A549 (cell line): ENCODE results near the gene TAF13. TPM values are rescaled to one million over a fixed set of nuclear protein-coding genes. Genes with fewer than 3 reads are reported as not detected.
A peak's percentile ranks its signal among the peaks of the same experiment; 100 is the strongest.

Experiments used
- ATAC-seq, 2 experiments: fragments of 200-7000 bp in 1 of 2; fragments of >200 bp in 1 of 2; cut with Nextera tagmentation in 1 of 2; cut with Tn5 transposase in 1 of 2; 3 replicates each; pipeline versions ENCODE4 v1.8.0 to v1.9.1; 2018 to 2020; ENCODE audit warnings: mild to moderate bottlenecking in 1 of 2, moderate library complexity in 1 of 2
- CTCF ChIA-PET: fragments of 300-600 bp; sonication (Branson Sonifier 250); formaldehyde crosslinking; extraction: SDS; loops from one replicate; lab custom pipeline; 2021; ENCODE audit warnings: antibody characterized with exemption, inconsistent platforms; lab: Yijun Ruan, JAX
- POLR2A ChIA-PET: fragments of 350-600 bp; formaldehyde crosslinking; extraction: SDS; loops from one replicate; lab custom pipeline; 2021; ENCODE audit warnings: antibody characterized with exemption, inconsistent platforms; lab: Yijun Ruan, JAX
- DNase-seq, 2 experiments: peaks; one replicate each; pipeline versions ENCODE4 v3.0.0 to v3.0.0-alpha.2; 2011 to 2016; ENCODE audit warnings: low read depth in 1 of 2, low spot score in 1 of 2
- FAIRE-seq: peaks from 2 replicates; lab custom pipeline; 2011; peaks lifted over from hg19 to GRCh38; lab: Jason Lieb, UNC
- H3K27ac ChIP-seq, 2 experiments: fragments of >200 bp; sonication (Bioruptor Twin); formaldehyde crosslinking; 3 replicates each; pipeline ENCODE4 v1.5.1; 2016 to 2017
- H3K4me1 ChIP-seq: fragments of >200 bp; sonication (Bioruptor Twin); formaldehyde crosslinking; 3 replicates; pipeline ENCODE4 v1.6.1; 2016
- H3K4me2 ChIP-seq: fragments of >200 bp; sonication (Bioruptor Twin); formaldehyde crosslinking; 3 replicates; pipeline ENCODE4 v1.6.1; 2016
- H3K4me3 ChIP-seq: fragments of >200 bp; sonication (Bioruptor Twin); formaldehyde crosslinking; 3 replicates; pipeline ENCODE4 v1.5.1; 2016
- H3K9me3 ChIP-seq: fragments of >200 bp; sonication (Bioruptor Twin); formaldehyde crosslinking; 3 replicates; pipeline ENCODE4 v1.6.1; 2016
- CBX2 ChIP-seq: fragments of 200-600 bp; sonication (generic); IDR thresholded peaks from 2 replicates; pipeline ENCODE4 v1.6.1; 2016; ENCODE audit warnings: low read depth, mild to moderate bottlenecking, borderline replicate concordance
- CBX8 ChIP-seq: fragments of 200-600 bp; sonication (generic); IDR thresholded peaks from 2 replicates; pipeline ENCODE4 v1.6.1; 2016
- CEBPB ChIP-seq, 2 experiments: fragments of >200 bp in 1 of 2; sonication (Bioruptor Twin) in 1 of 2; formaldehyde crosslinking in 1 of 2; IDR thresholded peaks; 2 replicates each; pipeline ENCODE4 v1.6.1; 2012 to 2016
- CHD4 ChIP-seq: fragments of 200-600 bp; sonication (generic); IDR thresholded peaks from 2 replicates; pipeline ENCODE4 v1.6.1; 2016; ENCODE audit warnings: antibody characterized with exemption, mild to moderate bottlenecking, borderline replicate concordance
- E2F6 ChIP-seq: IDR thresholded peaks from 2 replicates; pipeline ENCODE4 v1.6.1; 2012; ENCODE audit warnings: low read depth, borderline replicate concordance
- EP300 ChIP-seq, 2 experiments: fragments of >200 bp; sonication (Bioruptor Twin); formaldehyde crosslinking; IDR thresholded peaks; 2 replicates in 1 of 2; 3 replicates in 1 of 2; pipeline ENCODE4 v1.6.1; 2016 to 2017
- FOSB ChIP-seq: fragments of 250-450 bp; sonication (Bioruptor Pico); IDR thresholded peaks from 2 replicates; pipeline ENCODE4 v1.5.0; 2020; ENCODE audit warnings: mild to moderate bottlenecking, moderate library complexity
- FOSL2 ChIP-seq, 2 experiments: fragments of 450-650 bp in 1 of 2; fragments of >200 bp in 1 of 2; sonication (Bioruptor Twin) in 1 of 2; formaldehyde crosslinking; IDR thresholded peaks; 2 replicates each; pipeline versions ENCODE4 v1.5.0 to v1.6.1; 2016 to 2020; ENCODE audit warnings: mild to moderate bottlenecking in 1 of 2, moderate library complexity in 1 of 2
- FOXS1 ChIP-seq: fragments of 250-450 bp; sonication (Bioruptor Pico); IDR thresholded peaks from 2 replicates; pipeline ENCODE4 v1.5.0; 2020; ENCODE audit warnings: mild to moderate bottlenecking, moderate library complexity
- HDAC2 ChIP-seq: fragments of 200-600 bp; sonication (generic); IDR thresholded peaks from 2 replicates; pipeline ENCODE4 v1.6.1; 2016
- HEYL ChIP-seq: fragments of 250-450 bp; sonication (Bioruptor Pico); IDR thresholded peaks from 2 replicates; pipeline ENCODE4 v1.8.0; 2021; ENCODE audit warnings: mild to moderate bottlenecking, moderate library complexity
- HOXA7 ChIP-seq: fragments of 250-450 bp; sonication (Bioruptor Pico); IDR thresholded peaks from 2 replicates; pipeline ENCODE4 v1.5.0; 2020; ENCODE audit warnings: mild to moderate bottlenecking, moderate library complexity
- HOXB13 ChIP-seq: fragments of 250-450 bp; sonication (Bioruptor Pico); IDR thresholded peaks from 2 replicates; pipeline ENCODE4 v1.5.0; 2020; ENCODE audit warnings: low read depth, mild to moderate bottlenecking, moderate library complexity
- JUN ChIP-seq, 2 experiments: fragments of >200 bp; sonication (Bioruptor Twin); formaldehyde crosslinking; IDR thresholded peaks; 2 replicates in 1 of 2; 3 replicates in 1 of 2; pipeline ENCODE4 v1.6.1; 2016 to 2017
- JUNB ChIP-seq: fragments of >200 bp; sonication (Bioruptor Twin); formaldehyde crosslinking; IDR thresholded peaks from 2 replicates; pipeline ENCODE4 v1.6.1; 2016
- KDM5A ChIP-seq: fragments of 200-600 bp; sonication (generic); IDR thresholded peaks from 2 replicates; pipeline ENCODE4 v1.6.1; 2016; ENCODE audit warnings: antibody characterized with exemption, mild to moderate bottlenecking
- MAX ChIP-seq: IDR thresholded peaks from 2 replicates; pipeline ENCODE4 v1.6.1; 2012
- MAZ ChIP-seq: fragments of 150-350 bp; IDR thresholded peaks from 2 replicates; pipeline ENCODE4 v1.6.1; 2014; ENCODE audit warnings: antibody characterized with exemption, low read depth, low read length, borderline replicate concordance
- MYC ChIP-seq: IDR thresholded peaks from 2 replicates; pipeline ENCODE4 v1.6.1; 2012; ENCODE audit warnings: mild to moderate bottlenecking, inconsistent platforms, low read length, improper control_type of control experiment, borderline replicate concordance
- NFE2L2 ChIP-seq: fragments of 150-350 bp; conservative IDR thresholded peaks from 2 replicates; pipeline ENCODE4 v1.6.1; 2014; ENCODE audit warnings: low read length
- NR3C1 ChIP-seq: fragments of >200 bp; sonication (Bioruptor Twin); formaldehyde crosslinking; IDR thresholded peaks from 3 replicates; pipeline ENCODE4 v1.6.1; 2017
- PBX3 ChIP-seq: IDR thresholded peaks from 2 replicates; pipeline ENCODE4 v1.6.1; 2012
- PHF8 ChIP-seq: fragments of 200-600 bp; sonication (generic); IDR thresholded peaks from 2 replicates; pipeline ENCODE4 v1.6.1; 2016; ENCODE audit warnings: low read depth, mild to moderate bottlenecking, antibody characterized with exemption, moderate library complexity, borderline replicate concordance
- POLR2A ChIP-seq: IDR thresholded peaks from 2 replicates; pipeline ENCODE4 v1.6.1; 2012; ENCODE audit warnings: mild to moderate bottlenecking, low read length
- RAD21 ChIP-seq, 2 experiments: fragments of >200 bp in 1 of 2; sonication (Bioruptor Twin) in 1 of 2; formaldehyde crosslinking in 1 of 2; IDR thresholded peaks in 1 of 2; conservative IDR thresholded peaks in 1 of 2; 2 replicates in 1 of 2; 3 replicates in 1 of 2; pipeline ENCODE4 v1.6.1; 2012 to 2018; ENCODE audit warnings: inconsistent platforms in 1 of 2
- RCOR1 ChIP-seq: fragments of 150-350 bp; IDR thresholded peaks from 2 replicates; pipeline ENCODE4 v1.6.1; 2014; ENCODE audit warnings: antibody characterized with exemption, low read length, low read depth
- USF2 ChIP-seq: fragments of 450-650 bp; IDR thresholded peaks from 2 replicates; pipeline ENCODE4 v1.6.1; 2014; ENCODE audit warnings: antibody characterized with exemption
- ZNF302 ChIP-seq: fragments of 250-450 bp; sonication (Bioruptor Pico); IDR thresholded peaks from 2 replicates; pipeline ENCODE4 v1.9.0; 2021; ENCODE audit warnings: inconsistent platforms, mild to moderate bottlenecking, moderate library complexity
- ZSCAN20 ChIP-seq: fragments of 250-450 bp; sonication (Bioruptor Pico); IDR thresholded peaks from 2 replicates; pipeline ENCODE4 v1.8.0; 2022; ENCODE audit warnings: mild to moderate bottlenecking, moderate library complexity
- WGBS: methylation state at CpG from one replicate; pipeline ENCODE4 v1.1.6; 2017; ENCODE audit errors: missing lambda C conversion rate; 5-methylcytosine and 5-hydroxymethylcytosine counted together
- polyA plus RNA-seq, 4 experiments: library from polyadenylated mRNA; depleted of rRNA in 3 of 4; stranded (reverse); fragments of >200 nt; fragmentation: RNase III in 1 of 4; extraction: RNeasy Plus Mini Kit Qiagen cat#74134 plus additional on column Dnase treatment in 1 of 4; gene quantifications; 2 replicates in 3 of 4; 3 replicates in 1 of 4; pipeline ENCODE4 v1.2.3, GENCODE V29; 2011 to 2017
- TF ChIP-seq, protein P1 (sequence below): fragments of >200 bp; sonication (Bioruptor Twin); formaldehyde crosslinking; IDR thresholded peaks from 2 replicates; pipeline ENCODE4 v1.6.1; 2016

Gene TAF13
- polyA plus RNA-seq, 2 of the 4 experiments (the other 2 are of a cell fraction): 46.7 to 50.5 TPM

- Histone ChIP-seq H3K9me3 (no peaks in the 10 kb centered on the region), H3K4me1 (peaks cover 12% of the 10 kb centered on the region), H3K4me3 (peak overlapping the region; percentile 78), H3K4me2 (peak overlapping the region; percentile 96), H3K27ac (peak overlapping the region; percentile 95)
- 10% methylated on average over 10 of the region's 13 CpGs for WGBS
- CTCF ChIA-PET: interaction anchor here (0.9 to 2.8 kb wide), 3 partner anchors 9 to 21 kb away, joined by 6 to 20 read pairs (median 12); partner anchors contain the start of gene TAF13
- DNase-seq (peak; percentile 46 to 47), FAIRE-seq (no peak), ATAC-seq (peak; percentile 85 to 86)
- POLR2A ChIA-PET: interaction anchor here (2.1 to 3.0 kb wide), 2 partner anchors 9 to 15 kb away, joined by 10 to 51 read pairs; partner anchors contain the start of gene TAF13
- TF ChIP-seq PBX3 (no peak), MAX (peak; percentile 50; the same call in 1 of the 2 replicates)
These were observed 15.5 kb upstream of the TAF13 start for GRCh38 chr1:109091078-109091838.

DNA sequence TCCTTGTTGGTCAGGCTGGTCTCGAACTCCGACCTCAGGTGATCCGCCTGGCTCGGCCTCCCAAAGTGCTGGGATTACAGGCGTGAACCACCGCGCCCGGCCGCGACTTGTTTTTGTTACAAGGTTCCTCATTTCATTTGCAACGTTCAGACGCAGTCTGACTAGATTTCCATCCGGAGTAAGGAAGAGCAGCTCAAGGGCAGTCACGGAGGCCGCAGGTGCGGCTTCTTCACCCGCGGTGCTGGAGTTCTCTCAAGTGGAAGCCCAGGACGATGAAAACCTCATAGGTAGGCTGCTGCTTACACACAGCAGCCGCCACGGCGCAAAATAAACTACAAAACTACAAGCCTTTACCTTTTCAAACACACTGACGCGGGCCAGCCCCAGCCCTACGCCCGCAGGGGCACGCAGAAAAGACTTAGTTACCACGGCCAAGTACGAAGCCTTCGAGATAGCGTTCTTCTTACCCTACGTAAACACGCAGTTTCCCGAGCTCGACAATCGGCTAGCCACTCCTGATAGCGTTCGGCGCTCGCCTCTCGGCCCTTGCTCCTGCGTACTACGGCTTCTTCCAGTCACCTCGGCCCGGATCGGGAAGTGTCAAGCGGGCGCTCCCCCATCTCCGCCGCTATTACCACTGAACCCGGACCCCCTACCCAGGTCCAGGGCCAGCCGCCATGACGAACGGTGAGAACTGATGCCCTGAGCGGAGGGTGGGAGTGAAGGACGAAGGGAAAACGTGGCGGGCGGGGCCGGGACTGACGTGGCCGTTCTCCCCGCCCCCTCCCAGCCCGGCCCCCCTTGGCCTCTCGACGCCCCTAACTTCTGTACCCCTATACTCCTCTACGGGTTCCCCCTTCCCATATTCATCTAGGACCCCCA, 14.6 kb upstream of the TAF13 start, which contains the start of gene TMEM167B:
TSS of gene TMEM167B (plus strand) at position 569 of the 882 bp plus-strand sequence. CDS start at position 678, 109 bp downstream.
- FAIRE-seq (no peak), ATAC-seq (peak; percentile 92 to 94), DNase-seq (peak; percentile 62 to 93)
- POLR2A ChIA-PET: interaction anchor here (0.6 to 3.0 kb wide), 3 partner anchors 10 to 265 kb away, joined by 4 to 51 read pairs (median 10); partner anchors contain the start of gene TAF13
- Histone ChIP-seq H3K27ac (peak within 1 kb of the TSS; percentile 95), H3K9me3 (no peaks in the 10 kb centered on the region), H3K4me3 (peak within 1 kb of the TSS; percentile 78), H3K4me2 (peak within 1 kb of the TSS; percentile 96), H3K4me1 (peaks cover 12% of the 10 kb centered on the region)
- WGBS: under 1% methylated on average over 57 of the region's 67 CpGs
- CTCF ChIA-PET: interaction anchor here (0.9 to 2.8 kb wide), 3 partner anchors 10 to 22 kb away, joined by 6 to 20 read pairs (median 12); partner anchors contain the start of gene TAF13
- TF ChIP-seq EP300 (IDR thresholded peaks at IDR 0.05): no peak
- no peak for TF ChIP-seq CBX8
- peak; percentile 43 to 54; a peak in 3 of 5 replicates for TF ChIP-seq JUN (IDR thresholded peaks at IDR 0.05)
- TF ChIP-seq, protein P1, sequence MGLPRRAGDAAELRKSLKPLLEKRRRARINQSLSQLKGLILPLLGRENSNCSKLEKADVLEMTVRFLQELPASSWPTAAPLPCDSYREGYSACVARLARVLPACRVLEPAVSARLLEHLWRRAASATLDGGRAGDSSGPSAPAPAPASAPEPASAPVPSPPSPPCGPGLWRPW: no peak
- no peak for TF ChIP-seq RAD21 (conservative IDR thresholded peaks at IDR 0.05 in 1 of 2, IDR thresholded peaks at IDR 0.05 in 1 of 2)
- no peak for TF ChIP-seq ZNF302 (CRISPR knock-in tag)
- TF ChIP-seq E2F6: peak; percentile 54; the same call in 1 of the 2 replicates
- TF ChIP-seq NR3C1: no peak
- TF ChIP-seq KDM5A: no peak
- no peak for TF ChIP-seq HOXB13 (CRISPR knock-in tag)
- no peak for TF ChIP-seq CHD4
- no peak for TF ChIP-seq FOSL2 (IDR thresholded peaks at IDR 0.05)
- TF ChIP-seq FOSL2 (CRISPR knock-in tag; IDR thresholded peaks at IDR 0.05): no peak
- TF ChIP-seq HDAC2: no peak
- TF ChIP-seq PHF8: peak; percentile 20; the same call in 1 of the 2 replicates
- no peak for TF ChIP-seq HOXA7 (CRISPR knock-in tag)
- no peak for TF ChIP-seq FOXS1 (CRISPR knock-in tag)
- no peak for TF ChIP-seq ZSCAN20
- TF ChIP-seq POLR2A: peak; percentile 41
- TF ChIP-seq USF2: no peak
- TF ChIP-seq CEBPB (IDR thresholded peaks at IDR 0.05): no peak
- TF ChIP-seq MYC: no peak
- TF ChIP-seq MAX: peak; percentile 90
- TF ChIP-seq NFE2L2: no peak
- TF ChIP-seq CBX2: no peak
- TF ChIP-seq JUNB: no peak
- no peak for TF ChIP-seq HEYL (CRISPR knock-in tag)
- TF ChIP-seq RCOR1: no peak
- TF ChIP-seq FOSB (CRISPR knock-in tag): no peak
- TF ChIP-seq MAZ: no peak
